ENCODE measurements around the gene PDE6A. TPM values are rescaled to one million over a fixed set of nuclear protein-coding genes. Genes with fewer than 3 reads are reported as not detected.

Gene PDE6A
- not detected for total RNA-seq

GRCh38 chr5:149944666-149945065, at the start of gene PDE6A:
Gene PDE6A, minus strand, starts transcription at chr5:149944793. Its CDS starts 120 bp downstream, at chr5:149944673.
- no peak within 1 kb of the TSS for H3K27ac Mint-ChIP-seq
- ChIA-PET POLR2A (no interaction called here), CTCF (no interaction called here)
- H3K4me3 Mint-ChIP-seq = no peak within 1 kb of the TSS
- peaks cover 4% of the 10 kb centered on the region for H3K27me3 Mint-ChIP-seq
- DNase-seq = no peak
- no peaks in the 10 kb centered on the region for H3K9me3 Mint-ChIP-seq
- no peaks in the 10 kb centered on the region for H3K4me1 Mint-ChIP-seq
- H3K36me3 Mint-ChIP-seq (ENCODE audit: low read depth) = no peaks in the 10 kb centered on the region

GRCh38 chr5:149993471-149993870, 48.9 kb upstream of the PDE6A start:
- Mint-ChIP-seq H3K27me3 (no peaks in the 10 kb centered on the region), H3K4me3 (no peak overlapping the region), H3K4me1 (no peaks in the 10 kb centered on the region), H3K36me3 (ENCODE audit: low read depth) (peaks cover 3% of the 10 kb centered on the region), H3K9me3 (no peaks in the 10 kb centered on the region), H3K27ac (no peak overlapping the region)
- DNase-seq = no peak
- POLR2A ChIA-PET = no interaction called here
- CTCF ChIA-PET = interaction anchor here (1.7 to 5.9 kb wide), 2 partner anchors 14 to 157 kb away, joined by 5 to 59 read pairs; no protein-coding TSS in a partner anchor

- Mint-ChIP-seq H3K4me3 (no peak overlapping the region), H3K27me3 (no peaks in the 10 kb centered on the region), H3K4me1 (no peaks in the 10 kb centered on the region), H3K9me3 (no peaks in the 10 kb centered on the region), H3K27ac (no peak overlapping the region), H3K36me3 (ENCODE audit: low read depth) (no peaks in the 10 kb centered on the region)
- peak; percentile 74 for DNase-seq
- CTCF ChIA-PET = interaction anchor here (0.5 to 5.9 kb wide), 17 partner anchors 9 to 413 kb away, joined by 3 to 59 read pairs (median 4); no protein-coding TSS in a partner anchor
- POLR2A ChIA-PET = interaction anchor here (0.7 kb wide), 1 partner anchor 338 kb away, joined by 3 read pairs; no protein-coding TSS in a partner anchor
These were observed 46.2 kb upstream of the PDE6A start for GRCh38 chr5:149990518-149991376.

- H3K4me1 Mint-ChIP-seq = no peaks in the 10 kb centered on the region
- H3K27ac Mint-ChIP-seq = no peak overlapping the region
- no peak for DNase-seq
- H3K9me3 Mint-ChIP-seq = no peaks in the 10 kb centered on the region
- ChIA-PET CTCF (no interaction called here), POLR2A (no interaction called here)
- no peak overlapping the region for H3K4me3 Mint-ChIP-seq
- no peaks in the 10 kb centered on the region for H3K27me3 Mint-ChIP-seq
- H3K36me3 Mint-ChIP-seq (ENCODE audit: low read depth) = no peaks in the 10 kb centered on the region
These were observed 43.5 kb upstream of the PDE6A start for GRCh38 chr5:149988126-149988525.

- no peak for DNase-seq
- POLR2A ChIA-PET = no interaction called here
- Mint-ChIP-seq H3K27ac (no peak overlapping the region), H3K4me1 (no peaks in the 10 kb centered on the region), H3K27me3 (no peaks in the 10 kb centered on the region), H3K36me3 (ENCODE audit: low read depth) (peaks cover 2% of the 10 kb centered on the region), H3K9me3 (no peaks in the 10 kb centered on the region), H3K4me3 (no peak overlapping the region)
- CTCF ChIA-PET = interaction anchor here (1.3 to 2.1 kb wide), 3 partner anchors 9 to 149 kb away, joined by 4 to 9 read pairs (median 8); no protein-coding TSS in a partner anchor
These were observed 37.9 kb upstream of the PDE6A start for GRCh38 chr5:149982505-149982904.

GRCh38 chr5:149981206-149981605, 36.6 kb upstream of the PDE6A start:
- CTCF ChIA-PET = interaction anchor here (1.0 to 2.1 kb wide), 3 partner anchors 10 to 147 kb away, joined by 3 to 9 read pairs (median 8); no protein-coding TSS in a partner anchor

GRCh38 chr5:149979896-149980295, 35.3 kb upstream of the PDE6A start:
- Mint-ChIP-seq H3K9me3 (no peaks in the 10 kb centered on the region), H3K4me1 (no peaks in the 10 kb centered on the region), H3K36me3 (ENCODE audit: low read depth) (peaks cover 5% of the 10 kb centered on the region), H3K27ac (no peak overlapping the region), H3K4me3 (no peak overlapping the region), H3K27me3 (no peaks in the 10 kb centered on the region)
- CTCF ChIA-PET = interaction anchor here (0.8 kb wide), 1 partner anchor 20 kb away, joined by 5 read pairs; no protein-coding TSS in a partner anchor
- DNase-seq = no peak
- POLR2A ChIA-PET = no interaction called here

More at GRCh38 chr5:149981206-149981605, 36.6 kb upstream of the PDE6A start:
- peaks cover 2% of the 10 kb centered on the region for H3K36me3 Mint-ChIP-seq (ENCODE audit: low read depth)
- no peak for DNase-seq
- no peak overlapping the region for H3K4me3 Mint-ChIP-seq
- no peaks in the 10 kb centered on the region for H3K27me3 Mint-ChIP-seq
- POLR2A ChIA-PET = no interaction called here
- H3K4me1 Mint-ChIP-seq = no peaks in the 10 kb centered on the region
- no peaks in the 10 kb centered on the region for H3K9me3 Mint-ChIP-seq
- H3K27ac Mint-ChIP-seq = no peak overlapping the region

- H3K27me3 Mint-ChIP-seq = no peaks in the 10 kb centered on the region
- H3K4me1 Mint-ChIP-seq = no peaks in the 10 kb centered on the region
- ChIA-PET CTCF (interaction anchor here (0.9 to 1.5 kb wide), 3 partner anchors 15 to 25 kb away, joined by 3 to 4 read pairs (median 3); partner anchors contain the start of gene TIGD6), POLR2A (no interaction called here)
- peaks cover 8% of the 10 kb centered on the region for H3K36me3 Mint-ChIP-seq (ENCODE audit: low read depth)
- H3K9me3 Mint-ChIP-seq = no peaks in the 10 kb centered on the region
- no peak overlapping the region for H3K4me3 Mint-ChIP-seq
- DNase-seq = no peak
- H3K27ac Mint-ChIP-seq = no peak overlapping the region
These were observed 30.8 kb upstream of the PDE6A start for GRCh38 chr5:149975409-149975808.

- Mint-ChIP-seq H3K4me3 (no peak overlapping the region), H3K4me1 (no peaks in the 10 kb centered on the region), H3K36me3 (ENCODE audit: low read depth) (peaks cover 2% of the 10 kb centered on the region), H3K27ac (no peak overlapping the region), H3K27me3 (no peaks in the 10 kb centered on the region), H3K9me3 (no peaks in the 10 kb centered on the region)
- ChIA-PET POLR2A (no interaction called here), CTCF (interaction anchor here (1.2 to 1.6 kb wide), 2 partner anchors 9 to 21 kb away, joined by 4 to 5 read pairs; no protein-coding TSS in a partner anchor)
- no peak for DNase-seq
These were observed 24.8 kb upstream of the PDE6A start for GRCh38 chr5:149969181-149969930.

- CTCF ChIA-PET = interaction anchor here (1.1 kb wide), 1 partner anchor 733 kb away, joined by 4 read pairs; no protein-coding TSS in a partner anchor
- Mint-ChIP-seq H3K4me3 (no peak overlapping the region), H3K36me3 (ENCODE audit: low read depth) (peaks cover 5% of the 10 kb centered on the region), H3K27me3 (no peaks in the 10 kb centered on the region), H3K9me3 (no peaks in the 10 kb centered on the region), H3K27ac (no peak overlapping the region), H3K4me1 (peaks cover 9% of the 10 kb centered on the region)
- no peak for DNase-seq
- POLR2A ChIA-PET = no interaction called here
These were observed 22.4 kb upstream of the PDE6A start for GRCh38 chr5:149966946-149967345.

GRCh38 chr5:149963729-149964128, 19.1 kb upstream of the PDE6A start:
- Mint-ChIP-seq H3K27me3 (no peaks in the 10 kb centered on the region), H3K4me3 (no peak overlapping the region), H3K4me1 (peaks cover 32% of the 10 kb centered on the region), H3K27ac (no peak overlapping the region), H3K9me3 (peaks cover 3% of the 10 kb centered on the region), H3K36me3 (ENCODE audit: low read depth) (peaks cover 5% of the 10 kb centered on the region)
- CTCF ChIA-PET = interaction anchor here (0.7 to 1.1 kb wide), 2 partner anchors 126 to 195 kb away, joined by 3 read pairs; no protein-coding TSS in a partner anchor
- POLR2A ChIA-PET = no interaction called here
- no peak for DNase-seq

GRCh38 chr5:149962601-149963300, 18.2 kb upstream of the PDE6A start:
- POLR2A ChIA-PET = no interaction called here
- no peak overlapping the region for H3K27ac Mint-ChIP-seq
- H3K9me3 Mint-ChIP-seq = peaks cover 3% of the 10 kb centered on the region

More at GRCh38 chr5:149962601-149963300, 18.2 kb upstream of the PDE6A start:
- CTCF ChIA-PET = interaction anchor here (0.6 to 2.1 kb wide), 9 partner anchors 8 to 258 kb away, joined by 3 to 8 read pairs (median 5); no protein-coding TSS in a partner anchor
- Mint-ChIP-seq H3K4me1 (peaks cover 32% of the 10 kb centered on the region), H3K36me3 (ENCODE audit: low read depth) (peaks cover 5% of the 10 kb centered on the region), H3K4me3 (no peak overlapping the region), H3K27me3 (no peaks in the 10 kb centered on the region)
- no peak for DNase-seq
